K562 (cell line): ENCODE data around the gene DCAF4. TPM values are rescaled to one million over a fixed set of nuclear protein-coding genes. Genes with fewer than 3 reads are reported as not detected.
"Not testable (repeated sequence)": the region's sequence is repeated elsewhere in the genome, so short reads cannot be mapped to it uniquely, and the experiment has no call there.

ENCODE experiments used
- ATAC-seq: fragments of 200-7000 bp; cut with Tn5 transposase; 3 replicates; pipeline ENCODE4 v1.9.1; 2020; ENCODE audit warnings: moderate library complexity
- BruUV-seq: library from RNA; stranded (reverse); fragments of 400-500 nt; replicated peaks from 2 replicates; lab custom pipeline; 2021; lab: Mats Ljungman, UMichigan
- CTCF ChIA-PET: fragments of 300-600 bp; formaldehyde crosslinking; extraction: SDS; loops from one replicate; lab custom pipeline; 2021; ENCODE audit warnings: low intra/inter-chr PET ratio; lab: Yijun Ruan, JAX
- POLR2A ChIA-PET: fragments of 300-600, 350-650 bp; sonication (Branson Sonifier 250); formaldehyde crosslinking; extraction: SDS; loops from one replicate; lab custom pipeline; 2021; ENCODE audit warnings: antibody characterized with exemption, inconsistent platforms; lab: Yijun Ruan, JAX
- DNase-seq, 4 experiments: peaks; one replicate each; pipeline versions ENCODE4 v3.0.0 to v3.0.0-alpha.2; 2011 to 2018; ENCODE audit warnings: low spot score in 3 of 4, mixed read lengths in 3 of 4; ENCODE audit errors: extremely low read depth in 1 of 4
- FAIRE-seq: peaks from 2 replicates; lab custom pipeline; 2011; peaks lifted over from hg19 to GRCh38; lab: Jason Lieb, UNC
- H2AFZ ChIP-seq: 2 replicates; pipeline ENCODE4 v1.6.0; 2011; ENCODE audit warnings: low read depth, low read length, control low read depth, inconsistent platforms
- H3K27ac ChIP-seq: fragments of 200-600 bp; 3 replicates; pipeline ENCODE4 v1.8.0; 2011; ENCODE audit warnings: low read depth, mild to moderate bottlenecking, control low read depth, inconsistent platforms, low read length, moderate library complexity, mixed read lengths; ENCODE audit errors: extremely low read depth
- H3K27me3 ChIP-seq, 2 experiments: fragments of 300-600 bp in 1 of 2; 2 replicates in 1 of 2; 3 replicates in 1 of 2; pipeline versions ENCODE4 v1.6.0 to v1.8.0; 2011; ENCODE audit warnings: inconsistent platforms in 2 of 2, low read length in 2 of 2, mild to moderate bottlenecking in 1 of 2, mixed read lengths in 1 of 2, moderate library complexity in 1 of 2; ENCODE audit not compliant: control insufficient read depth in 2 of 2, insufficient read depth in 2 of 2
- H3K36me3 ChIP-seq: fragments of 300-600 bp; 3 replicates; pipeline ENCODE4 v1.8.0; 2011; ENCODE audit warnings: mild to moderate bottlenecking, low read length, inconsistent platforms; ENCODE audit not compliant: control insufficient read depth, insufficient read depth
- H3K4me1 ChIP-seq, 2 experiments: fragments of 200-600 bp in 1 of 2; replicated peaks in 1 of 2; 2 replicates in 1 of 2; 3 replicates in 1 of 2; pipeline versions ENCODE4 v1.5.1 to v1.8.0; 2011; ENCODE audit warnings: inconsistent platforms in 2 of 2, low read length in 2 of 2, mild to moderate bottlenecking in 1 of 2, mixed read lengths in 1 of 2, moderate library complexity in 1 of 2; ENCODE audit not compliant: control insufficient read depth in 2 of 2, insufficient read depth in 2 of 2
- H3K4me2 ChIP-seq: 2 replicates; pipeline ENCODE4 v1.6.1; 2011; ENCODE audit warnings: low read length, control low read depth, inconsistent platforms, mixed read lengths; ENCODE audit not compliant: insufficient read depth
- H3K4me3 ChIP-seq: fragments of 200-600 bp; sonication (generic), shearing (Covaris generic); 2 replicates; pipeline ENCODE4 v1.5.1; 2016; ENCODE audit warnings: control low read depth, inconsistent platforms
- H3K79me2 ChIP-seq: fragments of 200-600 bp; 3 replicates; pipeline ENCODE4 v1.8.0; 2011; ENCODE audit warnings: low read length, inconsistent platforms; ENCODE audit not compliant: control insufficient read depth, insufficient read depth
- H3K9ac ChIP-seq, 2 experiments: 2 replicates each; pipeline versions ENCODE4 v1.6.0 to v1.6.1; 2011; ENCODE audit warnings: low read depth in 2 of 2, low read length in 2 of 2, control low read depth in 1 of 2, inconsistent platforms in 1 of 2, mild to moderate bottlenecking in 1 of 2, mixed read lengths in 1 of 2; ENCODE audit not compliant: insufficient read depth in 1 of 2
- H3K9me1 ChIP-seq: one replicate; pipeline ENCODE4 v1.6.0; 2011; ENCODE audit warnings: inconsistent platforms, mild to moderate bottlenecking, low read length, moderate library complexity; ENCODE audit not compliant: control insufficient read depth, insufficient read depth
- H3K9me3 ChIP-seq: replicated peaks from 2 replicates; pipeline ENCODE4 v1.5.1; 2011; ENCODE audit warnings: low read depth, low read length, inconsistent platforms; ENCODE audit not compliant: control insufficient read depth, insufficient read depth
- H4K20me1 ChIP-seq: replicated peaks from 2 replicates; pipeline ENCODE4 v1.6.1; 2011; ENCODE audit warnings: low read length, inconsistent platforms, mixed read lengths; ENCODE audit not compliant: control insufficient read depth, insufficient read depth
- BCLAF1 ChIP-seq, 2 experiments: fragments of 450-650 bp in 1 of 2; IDR thresholded peaks; 2 replicates each; pipeline ENCODE4 v1.6.1; 2011 to 2017; ENCODE audit warnings: low read depth in 2 of 2, antibody characterized with exemption in 1 of 2, borderline replicate concordance in 1 of 2, low read length in 1 of 2, mild to moderate bottlenecking in 1 of 2, mixed read lengths in 1 of 2; ENCODE audit not compliant: control insufficient read depth in 1 of 2
- E2F5 ChIP-seq: sonication (generic); formaldehyde crosslinking; IDR thresholded peaks from 2 replicates; pipeline ENCODE4 v1.8.0; 2022; ENCODE audit warnings: mild to moderate bottlenecking, missing genetic modification reagents
- ETV5 ChIP-seq: sonication (generic); formaldehyde crosslinking; IDR thresholded peaks from 2 replicates; pipeline ENCODE4 v1.4.0; 2020; ENCODE audit warnings: low read depth, mild to moderate bottlenecking, missing genetic modification reagents
- HBP1 ChIP-seq: fragments of 450-650 bp; formaldehyde crosslinking; IDR thresholded peaks from 2 replicates; pipeline ENCODE4 v1.4.0; 2022; ENCODE audit warnings: missing genetic modification characterization
- ILF3 ChIP-seq: fragments of 450-650 bp; IDR thresholded peaks from 2 replicates; pipeline ENCODE4 v1.6.1; 2018; ENCODE audit warnings: antibody characterized with exemption, mild to moderate bottlenecking, moderate library complexity, borderline replicate concordance
- ILK ChIP-seq: fragments of 450-650 bp; IDR thresholded peaks from 2 replicates; pipeline ENCODE4 v1.6.1; 2016; ENCODE audit warnings: missing genetic modification characterization, low read depth, mild to moderate bottlenecking, missing compliant biosample characterization, moderate library complexity, borderline replicate concordance
- KDM4B ChIP-seq, 2 experiments: fragments of 450-650 bp in 1 of 2; sonication (generic) in 1 of 2; IDR thresholded peaks; 2 replicates each; pipeline ENCODE4 v1.6.1; 2016 to 2017; ENCODE audit warnings: borderline replicate concordance in 2 of 2, antibody characterized with exemption in 1 of 2, low read depth in 1 of 2, mild to moderate bottlenecking in 1 of 2
- MXI1 ChIP-seq: IDR thresholded peaks from 2 replicates; pipeline ENCODE4 v1.6.1; 2011; ENCODE audit warnings: low read depth, mild to moderate bottlenecking, improper control_type of control experiment, low read length
- OTX1 ChIP-seq: fragments of 450-650 bp; formaldehyde crosslinking; IDR thresholded peaks from 2 replicates; pipeline ENCODE4 v1.4.0; 2022; ENCODE audit warnings: mild to moderate bottlenecking
- POLR3A ChIP-seq: IDR thresholded peaks from 2 replicates; pipeline ENCODE4 v1.6.1; 2011; ENCODE audit warnings: borderline replicate concordance, mild to moderate bottlenecking, moderate library complexity; ENCODE audit not compliant: insufficient read length, insufficient read depth; ENCODE audit errors: extremely low read depth
- ZNF212 ChIP-seq: fragments of 450-650 bp; formaldehyde crosslinking; IDR thresholded peaks from 2 replicates; pipeline ENCODE4 v1.4.0; 2020; ENCODE audit warnings: mild to moderate bottlenecking
- ZNF644 ChIP-seq: fragments of 200-800 bp; sonication (Bioruptor generic); IDR thresholded peaks from 2 replicates; pipeline ENCODE4 v1.6.1; 2016; ENCODE audit warnings: low read depth, missing genetic modification characterization, missing compliant biosample characterization
- WGBS: fragments of 100-300 bp; shearing (Covaris generic); methylation state at CpG from one replicate; pipeline ENCODE4 v1.1.6; 2016; ENCODE audit warnings: low coverage, mixed read lengths; ENCODE audit not compliant: insufficient coverage; ENCODE audit errors: missing lambda C conversion rate; 5-methylcytosine and 5-hydroxymethylcytosine counted together
- in situ Hi-C: fragments of 300-500 bp; cut with MboI; formaldehyde crosslinking; loops from 4 replicates; pipeline ENCODE4 v1.15.0; 2018; ENCODE audit warnings: inconsistent platforms, mixed read lengths
- intact Hi-C: fragments of 100-400 bp; cut with micrococcal nuclease; formaldehyde crosslinking; loops from 2 replicates; pipeline ENCODE4 v1.14.2; 2022
- polyA plus RNA-seq, 8 experiments: library from polyadenylated mRNA; depleted of rRNA in 4 of 8; stranded (reverse) in 5 of 8; unstranded in 3 of 8; fragments of >200 nt; fragmentation: Nextera tagmentation in 2 of 8; fragmentation: Illumina TruSeq in 1 of 8; extraction: Ambion mirVana in 2 of 8; extraction: Trizol in 1 of 8; gene quantifications; 2 replicates each; pipeline versions ENCODE4 v1.2.1 to v1.2.3, GENCODE V29; 2011 to 2014; ENCODE audit warnings: inconsistent platforms in 1 of 8, missing spikeins in 1 of 8
- total RNA-seq, 7 experiments: library from RNA; depleted of rRNA in 6 of 7; stranded (reverse); fragments of >200 nt in 6 of 7; fragmentation: Illumina TruSeq in 2 of 7; extraction: Trizol in 2 of 7; gene quantifications; 2 replicates each; pipeline versions ENCODE4 v1.2.1 to v1.2.3, GENCODE V29; 2011 to 2021; ENCODE audit warnings: low replicate concordance in 1 of 7

DCAF4 gene
- total and polyA plus RNA-seq, 9 of the 15 experiments (the other 6 are each of a cell fraction or from before 2014, with no cell fraction given): 2.7 to 49.2 (median 22.9) TPM

GRCh38 chr14:72952171-72952570 lies 25.9 kb downstream of the DCAF4 start (continued):
- TF ChIP-seq HBP1 (no peak), ETV5 (CRISPR knock-in tag) (no peak), MXI1 (no peak), ZNF212 (CRISPR knock-in tag) (no peak), E2F5 (CRISPR knock-in tag) (no peak), ILF3 (no peak), BCLAF1 (IDR thresholded peaks at IDR 0.05; ENCODE audit: borderline replicate concordance in 1 of 2, control insufficient read depth in 1 of 2, low read depth in 2 of 2, low read length in 1 of 2) (no peak), KDM4B (IDR thresholded peaks at IDR 0.05; ENCODE audit: borderline replicate concordance in 2 of 2, low read depth in 1 of 2) (no peak), POLR3A (no peak), ZNF644 (tag) (no peak), ILK (tag) (no peak), OTX1 (no peak)

- H3K4me2 ChIP-seq, H3K4me1 ChIP-seq, H3K27me3 ChIP-seq, H3K9me3 ChIP-seq, H4K20me1 ChIP-seq, H3K9me1 ChIP-seq, H2AFZ ChIP-seq, intact Hi-C loops, ATAC-seq, H3K27ac ChIP-seq, DNase-seq, H3K9ac ChIP-seq, FAIRE-seq, H3K4me3 ChIP-seq, H3K79me2 ChIP-seq, BruUV-seq, in situ Hi-C loops, CTCF ChIA-PET: not testable (repeated sequence)
- POLR2A ChIA-PET: interaction anchor here (0.6 kb wide), 2 partner anchors 39 to 471 kb away, joined by 3 read pairs; no protein-coding TSS in a partner anchor
- WGBS: 86% methylated on average over 8 of the region's 9 CpGs
- H3K36me3 ChIP-seq: peaks cover 68% of the 10 kb centered on the region; the same call in 2 of the 3 replicates
Measured at GRCh38 chr14:72956741-72957140, 30.5 kb downstream of the DCAF4 start.
